ENCODE results near the gene HEBP2. TPM values are rescaled to one million over a fixed set of nuclear protein-coding genes. Genes with fewer than 3 reads are reported as not detected.

Gene HEBP2
- total RNA-seq, 1 experiment from 2014 or later, result 73.1 TPM

- no peak overlapping the region for H3K27ac Mint-ChIP-seq (ENCODE audit: unreplicated experiment)
- no peaks in the 10 kb centered on the region for H3K27me3 Mint-ChIP-seq (ENCODE audit: insufficient read depth, unreplicated experiment)
- ChIA-PET CTCF (no interaction called here), POLR2A (interaction anchor here (0.6 kb wide), 1 partner anchor 222 kb away, joined by 14 read pairs; no protein-coding TSS in a partner anchor)
- DNase-seq, result no peak
- no peaks in the 10 kb centered on the region for H3K9me3 Mint-ChIP-seq (ENCODE audit: unreplicated experiment)
- no TSS peak for BruUV-seq (replicated peaks)
- no peaks in the 10 kb centered on the region for H3K36me3 ChIP-seq (ENCODE audit: control insufficient read depth, insufficient read depth, low read length)
- no peaks in the 10 kb centered on the region for H3K9me3 ChIP-seq
- no peaks in the 10 kb centered on the region for H3K27me3 ChIP-seq (replicated peaks; ENCODE audit: control insufficient read depth, insufficient read depth, low read length)
- H3K4me3 Mint-ChIP-seq (ENCODE audit: unreplicated experiment), result no peak overlapping the region
- intact Hi-C loops (cut with micrococcal nuclease; ENCODE audit: unreplicated experiment), result no loop called here
- H3K4me3 ChIP-seq (ENCODE audit: low read depth, low read length), result no peak overlapping the region
- no peaks in the 10 kb centered on the region for H3K4me1 ChIP-seq
- no peak for TF ChIP-seq CTCF (IDR thresholded peaks at IDR 0.05; ENCODE audit: insufficient read depth in 1 of 2, low read depth in 1 of 2, low read length in 1 of 2, severe bottlenecking in 1 of 2, unreplicated experiment in 1 of 2)
- no peaks in the 10 kb centered on the region for H3K4me1 Mint-ChIP-seq (ENCODE audit: low read depth, unreplicated experiment)
- peaks cover 66% of the 10 kb centered on the region for H3K36me3 Mint-ChIP-seq (ENCODE audit: insufficient read depth, unreplicated experiment)
Measured at GRCh38 chr6:138418118-138418742, 14.2 kb downstream of the HEBP2 start.

GRCh38 chr6:138419766-138420165 is 15.7 kb downstream of the HEBP2 start:
- H3K4me1 Mint-ChIP-seq (ENCODE audit: low read depth, unreplicated experiment), result no peaks in the 10 kb centered on the region
- Histone ChIP-seq H3K4me1 (no peaks in the 10 kb centered on the region), H3K36me3 (ENCODE audit: control insufficient read depth, insufficient read depth, low read length) (no peaks in the 10 kb centered on the region), H3K4me3 (ENCODE audit: low read depth, low read length) (no peak overlapping the region), H3K27me3 (replicated peaks; ENCODE audit: control insufficient read depth, insufficient read depth, low read length) (no peaks in the 10 kb centered on the region), H3K9me3 (no peaks in the 10 kb centered on the region)
- H3K27ac Mint-ChIP-seq (ENCODE audit: unreplicated experiment), result no peak overlapping the region
- CTCF ChIA-PET, result no interaction called here
- DNase-seq, result no peak
- no TSS peak for BruUV-seq (replicated peaks)
- no peak overlapping the region for H3K4me3 Mint-ChIP-seq (ENCODE audit: unreplicated experiment)
- no peaks in the 10 kb centered on the region for H3K27me3 Mint-ChIP-seq (ENCODE audit: insufficient read depth, unreplicated experiment)
- H3K9me3 Mint-ChIP-seq (ENCODE audit: unreplicated experiment), result no peaks in the 10 kb centered on the region
- intact Hi-C loops (cut with micrococcal nuclease; ENCODE audit: unreplicated experiment), result no loop called here
- H3K36me3 Mint-ChIP-seq (ENCODE audit: insufficient read depth, unreplicated experiment), result peaks cover 64% of the 10 kb centered on the region
- no peak for TF ChIP-seq CTCF (IDR thresholded peaks at IDR 0.05; ENCODE audit: insufficient read depth in 1 of 2, low read depth in 1 of 2, low read length in 1 of 2, severe bottlenecking in 1 of 2, unreplicated experiment in 1 of 2)
- POLR2A ChIA-PET, result no interaction called here

GRCh38 chr6:138420356-138420755 is 16.3 kb downstream of the HEBP2 start:
- Mint-ChIP-seq H3K27me3 (ENCODE audit: insufficient read depth, unreplicated experiment) (no peaks in the 10 kb centered on the region), H3K4me3 (ENCODE audit: unreplicated experiment) (no peak overlapping the region), H3K36me3 (ENCODE audit: insufficient read depth, unreplicated experiment) (peaks cover 61% of the 10 kb centered on the region), H3K27ac (ENCODE audit: unreplicated experiment) (no peak overlapping the region), H3K4me1 (ENCODE audit: low read depth, unreplicated experiment) (no peaks in the 10 kb centered on the region), H3K9me3 (ENCODE audit: unreplicated experiment) (no peaks in the 10 kb centered on the region)
- Histone ChIP-seq H3K27me3 (replicated peaks; ENCODE audit: control insufficient read depth, insufficient read depth, low read length) (no peaks in the 10 kb centered on the region), H3K36me3 (ENCODE audit: control insufficient read depth, insufficient read depth, low read length) (no peaks in the 10 kb centered on the region), H3K4me1 (no peaks in the 10 kb centered on the region), H3K9me3 (no peaks in the 10 kb centered on the region), H3K4me3 (ENCODE audit: low read depth, low read length) (no peak overlapping the region)
- intact Hi-C loops (cut with micrococcal nuclease; ENCODE audit: unreplicated experiment), result no loop called here
- DNase-seq, result no peak
- TF ChIP-seq CTCF (IDR thresholded peaks at IDR 0.05; ENCODE audit: insufficient read depth in 1 of 2, low read depth in 1 of 2, low read length in 1 of 2, severe bottlenecking in 1 of 2, unreplicated experiment in 1 of 2), result no peak
- POLR2A ChIA-PET, result no interaction called here
- BruUV-seq (replicated peaks), result no TSS peak
- CTCF ChIA-PET, result no interaction called here

Data from Caco-2 (cell line).